Gastrocnemius medialis (tissue), 4 donors: Measurements from ENCODE around the gene GSG1L. TPM values are rescaled to one million over a fixed set of nuclear protein-coding genes. Genes with fewer than 3 reads are reported as not detected.

Source experiments
- ATAC-seq, 2 donors: fragments of 150-250 bp; one replicate each; pipeline ENCODE4 v1.9.1; 2016
- DNase-seq, 2 donors: peaks; one replicate each; pipeline ENCODE4 v3.0.0-alpha.2; 2019
- H3K27ac ChIP-seq, 4 donors: fragments of 200-600 bp; sonication (generic); 1 replicate in 1 of 4; 2 replicates in 3 of 4; pipeline ENCODE4 v1.5.1; 2016 to 2018; ENCODE audit warnings: mild to moderate bottlenecking in 2 of 4, moderate library complexity in 1 of 4
- H3K27me3 ChIP-seq, 3 donors: fragments of 200-600 bp; sonication (generic) in 2 of 3; 1 replicate in 1 of 3; 2 replicates in 2 of 3; pipeline versions ENCODE4 v1.5.1 to v1.6.0; 2016 to 2019; ENCODE audit warnings: mild to moderate bottlenecking in 1 of 3, moderate library complexity in 1 of 3
- H3K36me3 ChIP-seq, 2 donors: fragments of 200-600 bp; sonication (generic) in 1 of 2; one replicate each; pipeline ENCODE4 v1.5.1; 2017 to 2018
- H3K4me1 ChIP-seq, 2 donors: fragments of 200-600 bp; sonication (generic) in 1 of 2; one replicate each; pipeline ENCODE4 v1.5.1; 2016 to 2017; ENCODE audit warnings: mild to moderate bottlenecking in 2 of 2
- H3K4me3 ChIP-seq, 4 donors: fragments of 200-600 bp; sonication (generic) in 3 of 4; 1 replicate in 1 of 4; 2 replicates in 3 of 4; pipeline ENCODE4 v1.5.1; 2016 to 2019; ENCODE audit warnings: mild to moderate bottlenecking in 2 of 4
- H3K9me3 ChIP-seq, 3 donors: fragments of 200-600 bp; sonication (generic) in 2 of 3; 1 replicate in 1 of 3; 2 replicates in 2 of 3; pipeline ENCODE4 v1.5.1; 2016 to 2019
- CTCF ChIP-seq, 5 experiments: fragments of 450-650 bp in 3 of 5; fragments of 200-600 bp in 2 of 5; sonication (generic) in 2 of 5; IDR thresholded peaks in 4 of 5; conservative IDR thresholded peaks in 1 of 5; 1 replicate in 4 of 5; 2 replicates in 1 of 5; pipeline ENCODE4 v1.5.1; 2016 to 2019; ENCODE audit warnings: antibody characterized with exemption in 5 of 5, mild to moderate bottlenecking in 3 of 5, moderate library complexity in 3 of 5
- POLR2A ChIP-seq, 2 donors: fragments of 450-650 bp; IDR thresholded peaks; one replicate each; pipeline ENCODE4 v1.6.1; 2017; ENCODE audit warnings: antibody characterized with exemption in 2 of 2, mild to moderate bottlenecking in 2 of 2, moderate library complexity in 2 of 2
- in situ Hi-C, 4 donors: fragments of 200-750 bp; cut with MboI; loops; one replicate each; pipeline versions ENCODE4 v1.15.0 to v1.8.0; 2017; ENCODE audit warnings: low sequenced_read_pairs in 4 of 4
- intact Hi-C: fragments of 100-400 bp; cut with DNase I; formaldehyde crosslinking; loops from one replicate; pipeline ENCODE4 v1.15.1; 2023; ENCODE audit warnings: low total_unique reads
- total RNA-seq, 4 donors: library from RNA; depleted of rRNA; stranded (reverse); fragments of >200 nt; gene quantifications; one replicate each; pipeline versions ENCODE4 v1.1.0 to v1.2.3, GENCODE V29; 2016

Gene GSG1L
- total RNA-seq, 4 donors from 2014 or later = not detected

- intact Hi-C loops = no loop called here
- no peak for ATAC-seq
- no peak overlapping the region for H3K4me3 ChIP-seq
- H3K36me3 ChIP-seq = no peaks in the 10 kb centered on the region
- H3K27me3 ChIP-seq = no peaks in the 10 kb centered on the region
- H3K4me1 ChIP-seq = no peaks in the 10 kb centered on the region
- no peak for TF ChIP-seq CTCF (IDR thresholded peaks at IDR 0.05 in 4 of 5, conservative IDR thresholded peaks at IDR 0.05 in 1 of 5)
- no peak for TF ChIP-seq POLR2A (IDR thresholded peaks at IDR 0.05)
- DNase-seq = no peak
- in situ Hi-C loops = loop anchor here in 1 of 4 donors (25.0 kb wide), 1 partner anchor 107 kb away; no protein-coding TSS in a partner anchor
- no peaks in the 10 kb centered on the region for H3K9me3 ChIP-seq
- H3K27ac ChIP-seq = no peak overlapping the region
These were observed 282.9 kb downstream of the GSG1L start for GRCh38 chr16:27780468-27781194.

GRCh38 chr16:27779641-27780164 is 283.8 kb downstream of the GSG1L start:
- Histone ChIP-seq H3K9me3 (no peaks in the 10 kb centered on the region), H3K27me3 (no peaks in the 10 kb centered on the region), H3K36me3 (no peaks in the 10 kb centered on the region), H3K4me1 (no peaks in the 10 kb centered on the region), H3K27ac (no peak overlapping the region), H3K4me3 (no peak overlapping the region)
- TF ChIP-seq CTCF (IDR thresholded peaks at IDR 0.05 in 4 of 5, conservative IDR thresholded peaks at IDR 0.05 in 1 of 5) = no peak
- intact Hi-C loops (no loop called here), in situ Hi-C loops (loop anchor here in 1 of 4 donors (25.0 kb wide), 1 partner anchor 108 kb away; no protein-coding TSS in a partner anchor)
- DNase-seq (no peak), ATAC-seq (no peak)

GRCh38 chr16:27778926-27779570 is 284.5 kb downstream of the GSG1L start:
- no peaks in the 10 kb centered on the region for H3K27me3 ChIP-seq
- no peak overlapping the region for H3K27ac ChIP-seq
- ATAC-seq = no peak
- in situ Hi-C loops = loop anchor here in 1 of 4 donors (25.0 kb wide), 1 partner anchor 108 kb away; no protein-coding TSS in a partner anchor
- no peaks in the 10 kb centered on the region for H3K4me1 ChIP-seq
- TF ChIP-seq POLR2A (IDR thresholded peaks at IDR 0.05) = no peak
- TF ChIP-seq CTCF (IDR thresholded peaks at IDR 0.05 in 4 of 5, conservative IDR thresholded peaks at IDR 0.05 in 1 of 5) = no peak
- no peaks in the 10 kb centered on the region for H3K9me3 ChIP-seq
- no peak overlapping the region for H3K4me3 ChIP-seq
- DNase-seq = no peak
- H3K36me3 ChIP-seq = no peaks in the 10 kb centered on the region
- intact Hi-C loops = no loop called here

GRCh38 chr16:27778171-27778925 is 285.2 kb downstream of the GSG1L start:
- in situ Hi-C loops (loop anchor here in 1 of 4 donors (25.0 kb wide), 1 partner anchor 109 kb away; no protein-coding TSS in a partner anchor), intact Hi-C loops (no loop called here)
- Histone ChIP-seq H3K4me1 (no peaks in the 10 kb centered on the region), H3K36me3 (no peaks in the 10 kb centered on the region), H3K27me3 (no peaks in the 10 kb centered on the region), H3K9me3 (no peaks in the 10 kb centered on the region), H3K4me3 (no peak overlapping the region), H3K27ac (no peak overlapping the region)
- ATAC-seq (no peak), DNase-seq (no peak)
- TF ChIP-seq POLR2A (IDR thresholded peaks at IDR 0.05) = no peak
- no peak for TF ChIP-seq CTCF (IDR thresholded peaks at IDR 0.05 in 4 of 5, conservative IDR thresholded peaks at IDR 0.05 in 1 of 5)
